ENCODE data around the gene KXD1.
A peak's percentile ranks its signal among the peaks of the same experiment; 100 is the strongest.
"Not testable (repeated sequence)": the region's sequence is repeated elsewhere in the genome, so short reads cannot be mapped to it uniquely, and the experiment has no call there.

Gene KXD1

GRCh38 chr19:18536475-18536874 lies 21.2 kb upstream of the KXD1 start:
- DNase-seq (ENCODE audit: low spot score) = no peak

DNA sequence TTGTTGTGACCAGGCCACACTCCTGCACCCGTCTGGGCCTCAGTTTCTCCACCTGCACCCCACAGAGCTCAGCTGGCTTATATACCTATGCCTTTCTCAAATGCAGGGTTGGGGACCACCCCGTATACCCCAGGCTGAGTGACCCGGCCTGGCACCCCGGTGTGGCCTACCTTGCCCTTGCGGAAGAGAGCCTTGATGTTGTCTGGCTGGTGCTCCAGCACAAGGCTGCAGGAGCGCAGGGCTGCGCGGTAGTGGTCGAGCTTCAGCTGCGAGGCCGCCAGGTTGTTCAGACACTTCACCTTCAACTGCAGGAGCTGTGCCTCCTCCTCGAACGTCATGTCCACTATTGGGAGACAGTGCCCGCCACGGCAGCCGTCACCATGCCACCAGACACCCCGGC lies 20.2 kb upstream of the KXD1 start:
- DNase-seq (ENCODE audit: low spot score) = no peak

- no peak for DNase-seq (ENCODE audit: low spot score)
These were observed 19.6 kb upstream of the KXD1 start for GRCh38 chr19:18538115-18538514.

DNA sequence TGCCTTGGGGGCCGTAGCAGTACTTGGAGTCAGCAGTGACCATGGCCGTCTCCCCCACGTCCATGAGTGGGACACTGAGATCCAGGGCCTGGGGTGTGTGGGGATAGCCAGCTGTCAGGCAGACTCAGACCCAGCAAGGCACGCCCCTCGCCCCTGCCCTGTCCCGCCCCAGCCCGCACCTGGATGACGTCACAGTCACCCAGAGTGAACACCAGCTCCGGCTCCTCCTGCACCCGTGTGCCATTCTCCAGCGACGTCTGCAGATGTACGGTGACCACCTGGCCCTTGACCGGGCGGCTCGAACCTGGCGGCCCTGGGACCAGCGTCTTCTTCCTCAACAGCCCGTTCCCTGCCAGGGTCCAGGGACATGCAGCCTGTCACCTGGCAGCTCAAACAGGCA lies 18.3 kb upstream of the KXD1 start:
- no peak for DNase-seq (ENCODE audit: low spot score)

DNA sequence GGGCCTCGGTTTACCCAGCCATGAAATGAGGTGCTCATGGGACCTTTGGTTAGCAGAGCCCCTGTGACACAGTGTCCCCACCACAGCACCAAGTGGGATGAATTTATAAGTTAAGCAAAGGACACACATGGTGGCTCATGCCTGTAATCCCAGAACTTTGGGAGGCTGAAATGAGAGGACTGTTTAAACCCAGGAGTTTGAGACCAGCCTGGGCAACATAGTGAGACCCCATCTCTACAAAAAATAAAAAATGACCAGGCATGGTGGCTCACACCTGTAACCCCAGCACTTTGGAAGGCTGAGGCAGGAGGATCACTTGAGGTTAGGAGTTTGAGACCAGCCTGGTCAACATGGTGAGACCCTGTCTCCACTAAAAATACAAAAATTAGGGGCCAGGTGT lies 17.5 kb upstream of the KXD1 start:
- DNase-seq (ENCODE audit: low spot score) = not testable (repeated sequence)

- DNase-seq (ENCODE audit: low spot score) = no peak
These were observed 16.2 kb upstream of the KXD1 start for GRCh38 chr19:18541258-18541991.

GRCh38 chr19:18541992-18542940 lies 15.4 kb upstream of the KXD1 start:
- DNase-seq (ENCODE audit: low spot score) = no peak

DNA sequence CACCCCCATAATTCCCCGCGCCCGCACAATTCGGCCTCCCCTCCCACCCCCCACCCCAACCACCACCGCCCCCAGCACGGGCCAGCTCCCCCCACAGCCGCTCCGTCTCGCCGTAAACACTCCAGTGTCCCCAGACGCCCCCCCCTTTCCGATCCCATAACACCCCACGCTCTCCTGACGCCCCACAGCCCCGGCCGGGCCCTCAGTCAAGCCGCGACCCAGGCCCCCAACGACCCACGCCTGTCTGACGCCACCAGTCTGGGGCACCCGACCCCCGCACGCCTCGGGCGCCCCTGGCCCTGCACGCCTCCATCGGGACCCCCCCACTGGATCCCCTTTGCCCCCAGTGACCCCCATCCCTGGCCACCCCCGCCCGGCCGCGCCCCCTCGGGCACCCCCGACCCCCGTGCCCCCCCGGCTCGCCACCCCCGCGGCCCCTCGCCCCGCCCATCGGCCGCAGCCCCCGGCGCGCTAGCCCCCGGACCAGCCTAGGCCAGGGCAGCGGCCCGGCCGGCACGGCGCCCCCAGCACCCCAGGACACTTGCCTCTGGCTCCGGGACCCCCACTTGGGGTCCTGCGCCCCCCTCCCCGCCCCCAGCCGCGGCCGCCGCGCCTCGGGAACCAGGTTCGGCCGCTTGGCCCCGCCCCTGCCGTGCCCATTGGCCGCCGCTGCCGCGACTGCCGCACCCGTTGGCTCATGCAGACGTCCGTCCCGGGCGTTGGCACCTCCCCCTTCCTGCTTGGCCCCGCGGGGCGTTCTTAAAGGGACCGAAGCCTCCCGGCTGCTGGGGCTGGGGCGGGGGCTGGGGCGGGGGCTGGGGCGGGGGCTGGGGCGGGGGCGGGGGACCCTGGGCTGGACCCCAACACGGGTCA lies 14.5 kb upstream of the KXD1 start, which contains the start of gene FKBP8:
TSS of gene FKBP8 (minus strand) at position 633 of the 873 bp plus-strand sequence. CDS start 1,603 bp downstream, outside the sequence.
- DNase-seq (ENCODE audit: low spot score) = peak; percentile 95

DNA sequence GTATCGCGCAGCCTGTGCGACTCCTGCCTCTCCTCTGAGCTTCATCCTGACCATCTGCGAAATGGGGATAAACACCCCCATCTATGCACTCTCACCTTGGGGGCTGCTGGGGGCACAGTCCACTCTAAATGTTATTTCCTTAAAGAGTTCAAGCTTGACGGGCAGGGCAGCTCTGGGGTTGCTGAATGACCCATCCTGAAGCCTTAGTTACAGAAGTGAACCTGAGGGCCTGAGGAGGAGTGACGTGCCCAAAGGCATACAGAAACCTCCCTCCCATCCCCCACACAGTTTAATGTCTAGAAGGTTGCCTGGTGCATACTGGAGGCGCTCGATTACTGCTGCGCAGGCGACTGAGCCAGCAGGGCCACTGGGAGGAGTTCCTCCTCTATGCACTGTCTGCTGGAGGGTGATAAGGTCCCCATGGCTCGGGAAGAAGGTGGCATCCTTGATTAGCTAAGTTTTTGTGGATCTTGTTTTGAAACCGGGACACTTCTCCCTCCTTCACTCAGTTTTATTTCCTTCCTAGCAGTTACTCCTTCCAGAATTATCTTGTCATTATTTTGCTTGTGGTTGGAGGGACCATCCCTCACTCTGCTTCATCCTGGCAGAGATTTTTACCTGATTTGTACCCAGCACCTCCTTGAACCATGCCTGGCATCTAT lies 13.7 kb upstream of the KXD1 start:
- DNase-seq (ENCODE audit: low spot score) = peak; percentile 90

- DNase-seq (ENCODE audit: low spot score) = no peak
These were observed 6.0 kb upstream of the KXD1 start for GRCh38 chr19:18551631-18552030.

DNA sequence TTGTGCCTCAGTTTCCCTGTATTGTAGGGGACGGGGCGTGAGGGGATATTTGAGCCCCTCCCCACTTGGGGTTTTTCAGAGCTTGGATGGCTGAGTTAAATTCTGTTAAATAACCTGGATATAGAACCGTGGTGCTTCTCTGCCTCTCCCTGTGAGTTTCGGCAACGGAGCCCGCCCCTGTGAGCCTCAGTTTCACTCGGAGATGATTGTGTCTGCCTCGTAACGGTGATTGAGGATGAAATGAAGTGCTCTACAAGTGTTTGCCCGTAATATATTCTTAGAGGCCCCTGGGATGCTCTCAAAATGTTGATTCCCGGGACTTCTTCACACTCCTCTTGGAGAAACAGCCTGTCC lies 509 bp downstream of the KXD1 start:
- DNase-seq (ENCODE audit: low spot score) = no peak

DNA sequence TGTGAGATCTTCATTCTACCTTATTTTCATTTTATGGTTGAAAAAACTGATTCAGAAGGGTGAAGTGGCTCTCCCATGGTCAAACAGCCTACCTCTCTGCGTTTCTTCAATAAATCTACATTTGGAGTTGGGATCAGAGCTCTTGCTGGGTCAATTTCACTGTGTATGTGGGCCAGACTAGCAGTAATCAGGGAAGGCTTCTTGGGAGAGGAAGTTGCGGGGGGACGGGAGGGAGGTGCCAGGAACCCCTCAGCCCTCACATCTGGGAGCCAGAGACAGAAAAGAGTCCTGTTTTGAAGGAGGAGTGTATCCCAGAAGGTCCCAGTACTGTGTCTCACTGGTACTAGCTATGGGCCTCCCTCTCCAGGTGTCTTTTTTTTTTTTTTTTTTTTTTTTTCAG lies 934 bp downstream of the KXD1 start:
- DNase-seq (ENCODE audit: low spot score) = no peak

DNA sequence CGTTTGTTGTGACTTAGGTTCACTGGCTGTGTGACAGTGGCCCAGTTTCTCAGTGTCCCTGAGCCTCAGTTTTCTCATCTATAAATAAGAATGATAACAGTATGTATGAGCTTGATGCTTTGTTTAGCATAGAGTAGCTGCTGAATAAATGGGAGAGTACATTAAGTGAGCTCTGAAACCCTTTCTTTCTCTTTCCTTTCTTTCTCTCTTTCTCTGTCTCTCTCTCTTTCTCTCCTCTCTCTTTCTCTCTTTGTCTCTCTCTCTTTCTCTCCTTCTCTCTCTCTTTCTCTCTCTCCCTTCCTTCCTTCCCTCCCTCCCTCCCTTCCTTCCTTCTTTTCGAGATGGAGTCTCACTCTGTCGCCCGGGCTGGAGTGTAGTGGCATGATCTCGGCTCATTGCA lies 2.0 kb downstream of the KXD1 start:
- DNase-seq (ENCODE audit: low spot score) = no peak

DNA sequence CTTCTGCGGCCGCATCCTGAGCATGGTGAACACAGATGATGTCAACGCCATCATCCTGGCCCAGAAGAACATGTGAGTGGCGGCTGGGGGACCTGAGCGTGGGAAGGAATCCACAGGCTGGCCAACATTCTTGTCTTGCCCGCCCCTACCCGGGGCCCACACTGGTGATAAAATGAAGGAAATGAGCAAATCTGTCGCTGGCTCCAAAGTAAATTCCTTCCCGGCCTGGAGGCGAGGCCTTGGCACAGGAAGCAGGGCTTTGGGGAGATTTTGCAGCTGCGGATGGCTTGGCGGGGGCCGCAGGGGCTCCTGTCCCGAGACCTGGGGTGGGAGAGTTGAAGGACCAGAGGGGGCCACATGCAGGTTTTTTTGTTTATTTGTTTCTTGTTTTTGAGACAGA lies 4.4 kb downstream of the KXD1 start:
- DNase-seq (ENCODE audit: low spot score) = no peak

DNA sequence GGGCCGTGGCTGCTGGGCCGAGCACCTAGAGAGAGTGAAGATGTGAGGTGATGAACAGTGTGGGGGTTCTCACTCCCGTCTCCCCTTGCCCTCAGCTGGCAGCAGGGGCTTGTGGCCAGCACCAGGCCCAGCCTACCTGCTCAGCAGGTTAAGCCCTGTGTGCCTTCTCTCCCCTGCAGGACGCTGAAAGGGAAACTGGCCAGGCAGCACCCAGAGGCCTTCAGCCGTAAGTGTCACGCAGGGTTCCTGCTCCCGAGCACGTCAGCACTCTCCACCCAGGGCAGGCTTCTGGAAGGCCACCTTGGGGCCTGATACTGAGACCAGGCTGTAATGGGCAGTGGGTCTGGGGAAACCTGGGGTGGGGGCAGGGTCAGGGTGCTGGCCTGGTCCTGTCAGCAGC lies 9.3 kb downstream of the KXD1 start:
- DNase-seq (ENCODE audit: low spot score) = no peak

- DNase-seq (ENCODE audit: low spot score) = no peak
These were observed 10.7 kb downstream of the KXD1 start for GRCh38 chr19:18568367-18568766.

GRCh38 chr19:18571564-18572344 lies 14.1 kb downstream of the KXD1 start, which contains the start of gene UBA52:
UBA52 (plus strand) TSS chr19:18571857; CDS start chr19:18573301, 1,444 bp downstream.
- peak; percentile 99 for DNase-seq (ENCODE audit: low spot score)

DNA sequence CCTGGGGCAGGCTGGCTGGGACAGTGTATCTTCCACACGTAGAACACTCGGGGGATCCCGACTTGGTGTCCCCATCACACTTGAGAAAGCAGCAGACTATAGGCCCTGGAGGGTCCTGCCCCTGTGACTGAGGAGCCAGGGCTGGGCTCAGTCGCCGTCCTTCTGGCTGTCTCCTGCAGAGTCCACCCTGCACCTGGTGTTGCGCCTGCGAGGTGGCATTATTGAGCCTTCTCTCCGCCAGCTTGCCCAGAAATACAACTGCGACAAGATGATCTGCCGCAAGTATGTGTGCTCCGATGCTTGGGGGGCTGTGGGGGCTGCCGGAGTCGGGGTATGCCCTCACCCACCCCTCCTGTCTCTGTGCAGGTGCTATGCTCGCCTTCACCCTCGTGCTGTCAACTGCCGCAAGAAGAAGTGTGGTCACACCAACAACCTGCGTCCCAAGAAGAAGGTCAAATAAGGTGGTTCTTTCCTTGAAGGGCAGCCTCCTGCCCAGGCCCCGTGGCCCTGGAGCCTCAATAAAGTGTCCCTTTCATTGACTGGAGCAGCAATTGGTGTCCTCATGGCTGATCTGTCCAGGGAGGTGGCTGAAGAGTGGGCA lies 17.1 kb downstream of the KXD1 start:
- no peak for DNase-seq (ENCODE audit: low spot score)

- DNase-seq (ENCODE audit: low spot score) = no peak
These were observed 18.7 kb downstream of the KXD1 start for GRCh38 chr19:18576383-18576782.

DNA sequence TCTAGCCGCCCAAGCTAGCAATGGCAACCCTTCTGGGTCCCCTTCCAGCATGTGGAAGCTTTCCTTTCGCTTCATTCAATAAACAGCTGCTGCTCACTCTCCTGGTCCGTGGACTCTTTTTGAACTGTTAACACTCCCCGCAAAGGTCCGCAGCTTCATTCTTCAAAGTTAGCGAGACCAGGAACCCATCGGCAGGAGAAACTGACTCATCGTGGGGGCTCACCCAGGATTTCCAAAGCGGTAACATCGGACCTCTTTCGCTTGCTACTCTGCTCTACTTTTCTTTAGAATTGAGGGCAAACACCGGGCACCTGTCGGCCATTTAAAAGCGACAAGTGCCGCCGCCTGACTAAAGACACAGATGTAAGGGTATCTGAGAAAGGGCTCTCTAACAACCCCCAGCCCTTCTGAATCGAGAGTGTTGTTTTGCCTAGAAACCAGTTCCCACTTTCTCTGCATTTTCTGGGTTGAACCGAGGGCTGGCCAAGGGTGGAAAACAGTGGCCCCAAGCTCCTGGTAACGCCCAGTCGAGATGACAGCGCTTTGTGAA lies 19.8 kb downstream of the KXD1 start:
- DNase-seq (ENCODE audit: low spot score) = no peak

Data from activated CD4-positive, alpha-beta T cell treated with anti-CD3 and anti-CD28 coated beads, Interleukin-2, Interleukin-4, amounts not matched to agents 100 ng/mL and 50 ng/mL, durations not matched to agents 16 hours and 8 hours (primary cell).